GM10248 (cell line): ENCODE measurements around the gene FXN.

Experiments
- CTCF ChIA-PET: fragments of 300-600 bp; sonication (Branson Sonifier 250); formaldehyde crosslinking; extraction: SDS; loops from one replicate; lab custom pipeline; 2021; ENCODE audit warnings: antibody characterized with exemption; lab: Yijun Ruan, JAX
- POLR2A ChIA-PET: fragments of 350-650 bp; sonication (Branson Sonifier 250); formaldehyde crosslinking; extraction: SDS; loops from one replicate; lab custom pipeline; 2020; ENCODE audit warnings: antibody characterized with exemption; lab: Yijun Ruan, JAX
- DNase-seq: peaks from one replicate; pipeline ENCODE4 v3.0.0; 2012; ENCODE audit errors: extremely low spot score
- CTCF ChIP-seq: IDR thresholded peaks from 2 replicates; pipeline ENCODE4 v1.5.1; 2012; ENCODE audit warnings: mild to moderate bottlenecking, low read depth; ENCODE audit errors: extremely low read depth, missing control alignments, control extremely low read depth

The FXN gene

DNA sequence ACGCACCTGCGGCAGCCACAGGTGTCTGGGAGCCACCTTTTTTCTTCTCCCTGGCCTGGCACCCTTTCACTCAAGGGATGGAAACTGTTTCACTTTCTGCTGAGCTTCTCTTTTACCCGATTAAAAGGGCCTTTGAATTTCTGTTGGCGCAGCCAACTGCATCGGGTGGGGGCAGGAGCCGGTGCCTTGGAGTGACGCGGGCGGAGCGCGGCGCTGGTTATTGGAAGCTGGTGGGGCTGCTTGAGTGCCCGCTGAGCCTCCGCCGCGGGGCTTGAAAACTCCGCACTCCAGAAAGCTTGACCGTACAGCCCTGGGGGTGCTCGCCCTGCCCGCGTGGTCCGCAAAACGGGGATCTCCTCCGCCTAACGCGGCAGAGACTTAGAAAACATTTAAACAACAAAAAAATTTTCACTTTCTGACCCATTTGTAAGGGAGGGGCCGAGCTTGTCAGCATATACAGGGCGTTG, 86.6 kb downstream of the FXN start:
- CTCF ChIA-PET, result interaction anchor here (0.6 to 1.7 kb wide), 6 partner anchors 12 to 73 kb away, joined by 3 to 5 read pairs (median 4); no protein-coding TSS in a partner anchor

GRCh38 chr9:69122549-69123141, 87.1 kb downstream of the FXN start:
- DNase-seq, result no peak
- no peak for TF ChIP-seq CTCF
- ChIA-PET POLR2A (no interaction called here), CTCF (interaction anchor here (0.6 to 1.7 kb wide), 6 partner anchors 11 to 72 kb away, joined by 3 to 5 read pairs (median 4); no protein-coding TSS in a partner anchor)

More for the DNA sequence above, 86.6 kb downstream of the FXN start:
- POLR2A ChIA-PET, result no interaction called here
- peak; percentile 60 for DNase-seq
- no peak for TF ChIP-seq CTCF

- DNase-seq, result no peak
- ChIA-PET POLR2A (interaction anchor here (0.6 kb wide), 1 partner anchor 84 kb away, joined by 3 read pairs; no protein-coding TSS in a partner anchor), CTCF (interaction anchor here (0.9 to 1.6 kb wide), 3 partner anchors 10 to 62 kb away, joined by 3 read pairs; no protein-coding TSS in a partner anchor)
- TF ChIP-seq CTCF, result no peak
Observed at GRCh38 chr9:69130456-69131441, 95.2 kb downstream of the FXN start.

DNA sequence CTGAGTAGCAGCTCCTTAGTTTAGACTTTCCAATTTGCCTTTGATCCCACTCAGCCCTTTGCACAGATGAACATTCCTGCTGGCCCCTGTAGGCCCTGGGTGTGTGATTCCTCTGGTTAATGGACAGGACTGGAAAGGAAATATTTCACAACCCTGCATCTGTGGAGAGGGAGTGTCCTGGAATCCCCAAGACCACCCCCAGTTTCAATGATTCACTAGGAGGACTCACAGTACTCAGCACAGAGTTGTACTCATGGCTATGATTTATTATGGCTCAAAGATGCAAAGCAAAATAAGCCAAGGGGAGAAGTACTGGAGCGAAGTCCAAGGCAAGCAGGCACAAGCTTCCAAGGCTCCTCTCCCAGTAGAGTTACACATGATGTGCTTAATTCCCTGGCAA, 96.1 kb downstream of the FXN start:
- TF ChIP-seq CTCF, result no peak
- POLR2A ChIA-PET, result no interaction called here
- DNase-seq, result no peak
- CTCF ChIA-PET, result interaction anchor here (0.9 to 1.2 kb wide), 4 partner anchors 11 to 27 kb away, joined by 3 read pairs; no protein-coding TSS in a partner anchor

DNA sequence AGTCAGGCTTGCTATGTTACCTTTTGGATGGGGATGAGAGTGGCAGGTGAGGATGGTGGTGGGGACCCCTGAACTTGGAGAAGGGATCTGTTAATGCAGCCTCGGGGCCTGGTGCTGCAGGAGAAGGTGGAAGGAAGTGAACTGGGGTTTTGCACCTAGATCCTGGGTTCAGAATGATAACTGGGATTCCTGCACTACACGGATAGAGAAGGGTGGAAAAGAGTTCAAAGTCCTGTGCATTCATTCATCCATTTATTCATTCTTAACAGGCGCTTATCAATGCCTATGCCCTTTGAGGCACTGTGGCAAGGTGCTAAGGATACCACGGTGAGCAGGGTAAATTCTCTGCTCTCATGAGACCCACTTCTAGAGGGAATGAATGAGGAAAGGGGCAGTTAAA, 96.8 kb downstream of the FXN start:
- no peak for TF ChIP-seq CTCF
- no peak for DNase-seq
- POLR2A ChIA-PET, result no interaction called here
- CTCF ChIA-PET, result interaction anchor here (1.0 to 1.1 kb wide), 2 partner anchors 20 to 27 kb away, joined by 3 read pairs; no protein-coding TSS in a partner anchor

DNA sequence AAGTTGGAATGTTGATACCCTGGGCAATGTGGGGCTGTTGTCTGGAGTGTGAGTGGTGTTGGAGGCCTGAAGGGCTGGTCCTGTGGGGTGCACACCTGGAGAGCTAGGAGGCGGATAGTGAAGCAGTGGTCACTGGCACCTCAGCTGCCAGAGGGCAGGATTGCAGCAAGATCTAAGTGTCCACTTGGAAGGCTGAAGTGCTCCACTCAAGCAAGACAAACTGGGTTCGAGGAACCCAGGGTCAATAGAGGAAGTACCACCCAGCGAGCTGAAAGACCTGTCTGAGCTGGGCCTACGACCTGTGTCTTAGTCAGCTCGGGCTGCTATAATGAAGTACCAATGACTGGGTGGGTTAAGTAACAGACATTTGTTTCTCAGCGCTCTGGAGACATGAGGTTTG, 98.9 kb downstream of the FXN start:
- no peak for DNase-seq
- POLR2A ChIA-PET, result interaction anchor here (0.5 kb wide), 1 partner anchor 45 kb away, joined by 3 read pairs; no protein-coding TSS in a partner anchor
- CTCF ChIA-PET, result interaction anchor here (1.0 kb wide), 1 partner anchor 12 kb away, joined by 5 read pairs; no protein-coding TSS in a partner anchor
- no peak for TF ChIP-seq CTCF
